ENCODE results near the gene ATG7.

Gene ATG7

DNA sequence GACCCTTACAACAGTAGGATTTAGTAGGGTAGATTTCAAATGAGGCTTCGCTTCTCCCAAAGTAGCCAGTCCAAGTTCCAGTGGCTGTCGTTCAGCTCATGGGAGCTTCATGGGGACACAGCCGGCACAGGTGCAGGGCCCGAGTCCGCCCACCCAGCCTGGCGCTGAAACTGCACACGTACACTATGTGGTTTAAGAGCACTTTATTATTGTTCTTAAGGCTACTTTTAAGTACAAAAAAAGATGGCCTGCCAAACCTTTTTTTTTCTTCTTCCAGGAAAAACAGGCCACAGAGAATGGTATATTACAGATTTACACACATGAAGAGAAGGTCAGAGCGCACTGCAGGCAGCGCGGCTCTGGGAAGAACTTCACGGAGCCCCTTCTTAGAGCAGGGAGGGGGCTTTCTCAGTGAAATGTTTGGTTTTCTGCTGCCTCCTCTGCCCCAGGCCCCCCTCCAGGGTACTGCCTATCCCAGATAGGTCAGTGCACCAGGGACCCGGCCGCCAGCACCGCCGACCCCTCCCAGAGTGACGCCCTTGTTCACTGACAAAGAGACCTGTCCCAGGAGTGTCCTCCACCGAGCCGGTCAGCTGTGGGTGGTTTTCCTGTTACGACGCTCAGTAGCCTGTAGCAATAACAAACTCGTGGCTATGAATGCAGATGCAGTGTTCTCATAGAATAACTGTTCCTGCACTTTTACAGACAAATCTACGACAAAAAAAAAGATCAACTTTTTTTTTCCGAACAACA lies 283.9 kb downstream of the ATG7 start:
- no peak for DNase-seq (ENCODE audit: low read depth)

DNA sequence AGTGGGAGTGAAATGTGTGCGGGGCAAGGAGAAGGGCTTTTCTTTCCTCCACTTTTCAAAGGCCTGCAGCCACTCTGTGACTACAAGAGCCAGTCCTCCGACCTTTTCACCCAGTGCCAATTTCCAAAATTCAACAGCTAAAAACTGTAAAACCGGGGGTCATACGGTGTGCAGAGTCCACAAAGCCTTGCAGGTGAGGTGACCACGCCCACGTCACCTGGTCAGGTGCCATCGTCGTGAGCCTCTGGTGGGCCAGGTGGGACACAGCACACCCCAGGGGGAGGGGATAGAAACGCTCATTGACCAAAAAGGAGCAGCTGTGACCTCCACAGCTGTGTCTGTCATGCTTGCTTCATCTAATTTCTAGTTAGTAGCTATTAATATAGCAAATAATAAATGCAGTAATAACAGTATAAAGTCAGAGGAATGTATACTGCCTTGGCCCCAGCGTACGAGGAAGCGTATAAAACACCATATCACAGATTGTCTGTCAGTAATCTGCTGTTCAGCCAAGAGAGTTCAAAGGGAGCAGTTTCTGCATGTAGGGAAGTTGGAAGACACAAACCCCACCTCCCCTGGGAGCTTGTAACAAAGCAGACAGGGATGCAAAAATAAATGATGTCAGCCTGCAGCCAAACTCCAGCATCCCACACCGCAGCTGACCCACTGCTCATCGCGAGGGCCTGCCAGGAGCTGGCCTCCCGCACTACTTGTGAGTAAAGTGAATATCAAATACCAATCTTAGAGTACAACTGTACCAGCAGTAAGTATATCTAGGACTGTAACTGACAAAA lies 284.9 kb downstream of the ATG7 start:
- DNase-seq (ENCODE audit: low read depth): no peak

DNA sequence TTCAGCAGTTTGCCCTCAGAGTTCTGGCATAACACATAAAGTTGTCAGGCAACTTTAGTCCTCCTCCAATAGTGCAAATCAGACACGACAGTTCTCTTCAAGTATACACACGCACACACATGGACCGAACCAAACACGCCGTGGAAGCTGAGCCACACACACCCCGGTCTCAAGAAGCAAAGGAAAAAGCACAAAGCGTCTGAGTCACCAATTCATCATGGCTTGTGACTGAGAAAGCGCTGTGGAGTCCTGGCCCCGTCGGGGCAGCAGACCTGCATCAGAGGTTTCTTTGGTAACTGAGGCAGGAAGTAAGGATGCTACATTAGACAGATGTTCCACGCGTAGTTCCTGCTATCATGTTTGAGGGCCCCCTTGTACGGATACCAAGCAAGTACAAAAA lies 285.8 kb downstream of the ATG7 start:
- no peak for DNase-seq (ENCODE audit: low read depth)

DNA sequence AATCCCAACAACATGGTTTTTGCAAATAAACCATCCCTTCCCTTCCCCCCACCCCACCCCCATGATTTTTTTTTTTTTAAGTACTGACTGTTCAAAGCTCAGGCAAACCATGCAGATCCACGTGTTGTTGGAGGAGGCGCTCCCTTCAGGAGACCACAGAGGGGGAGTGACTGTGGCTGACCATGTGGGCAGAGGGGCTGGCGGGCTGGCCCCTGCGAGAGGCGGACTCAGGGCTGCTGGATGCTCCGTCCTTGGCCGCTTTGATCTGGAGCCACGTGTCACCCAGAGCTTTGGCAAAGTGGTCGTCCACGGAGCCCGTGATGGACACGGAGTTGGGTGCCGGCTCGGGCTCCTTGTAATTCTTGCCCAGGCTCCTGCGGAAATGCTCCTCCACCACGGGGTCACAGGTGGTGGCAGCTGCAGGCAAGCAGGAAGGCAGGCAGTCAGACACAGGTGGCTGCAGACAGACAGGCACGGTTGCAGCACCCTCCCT lies 286.3 kb downstream of the ATG7 start:
- DNase-seq (ENCODE audit: low read depth): no peak

DNA sequence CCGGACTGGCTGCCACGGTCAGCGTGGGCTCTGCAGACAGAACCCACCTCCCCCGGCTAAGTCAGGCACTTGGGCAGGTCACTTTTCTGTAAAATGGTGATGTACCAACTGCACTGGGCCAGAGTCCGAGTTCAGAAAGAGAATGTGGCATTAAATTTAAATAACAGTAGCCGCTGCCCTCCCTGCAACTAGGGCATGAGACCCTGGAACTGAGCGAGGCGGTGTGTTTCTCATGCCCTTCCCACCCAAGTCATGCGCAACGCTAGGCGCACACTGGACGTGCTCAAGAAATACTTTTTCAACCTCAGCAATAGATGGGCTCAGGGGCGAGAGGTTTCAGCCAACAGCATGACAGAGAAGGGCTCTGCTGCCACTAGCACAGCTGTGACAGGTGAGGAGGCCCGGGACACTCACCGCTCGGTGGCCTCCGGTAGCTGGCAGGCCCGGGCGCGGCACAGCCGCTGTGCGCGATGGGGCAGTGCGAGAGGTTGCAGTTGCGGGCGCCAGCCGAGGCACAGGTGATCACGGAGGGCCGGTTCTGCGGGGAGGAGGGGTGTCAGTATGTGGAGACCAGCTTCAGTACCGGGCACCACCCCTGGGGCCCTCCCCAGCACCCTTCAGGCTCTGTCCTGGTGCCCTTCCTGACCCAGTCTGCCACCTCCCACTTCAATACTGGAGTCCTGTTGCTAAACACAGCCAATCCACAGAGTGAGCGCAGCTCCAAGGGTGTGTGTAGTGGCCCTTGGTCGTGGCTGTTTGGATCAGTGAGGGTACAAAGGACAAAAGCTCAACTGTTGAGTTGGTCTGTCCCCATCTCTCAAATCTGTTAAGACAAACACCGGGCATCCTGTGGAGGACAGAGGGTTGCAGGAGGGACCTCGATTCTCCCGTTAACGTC lies 287.0 kb downstream of the ATG7 start:
- no peak for DNase-seq (ENCODE audit: low read depth)

DNA sequence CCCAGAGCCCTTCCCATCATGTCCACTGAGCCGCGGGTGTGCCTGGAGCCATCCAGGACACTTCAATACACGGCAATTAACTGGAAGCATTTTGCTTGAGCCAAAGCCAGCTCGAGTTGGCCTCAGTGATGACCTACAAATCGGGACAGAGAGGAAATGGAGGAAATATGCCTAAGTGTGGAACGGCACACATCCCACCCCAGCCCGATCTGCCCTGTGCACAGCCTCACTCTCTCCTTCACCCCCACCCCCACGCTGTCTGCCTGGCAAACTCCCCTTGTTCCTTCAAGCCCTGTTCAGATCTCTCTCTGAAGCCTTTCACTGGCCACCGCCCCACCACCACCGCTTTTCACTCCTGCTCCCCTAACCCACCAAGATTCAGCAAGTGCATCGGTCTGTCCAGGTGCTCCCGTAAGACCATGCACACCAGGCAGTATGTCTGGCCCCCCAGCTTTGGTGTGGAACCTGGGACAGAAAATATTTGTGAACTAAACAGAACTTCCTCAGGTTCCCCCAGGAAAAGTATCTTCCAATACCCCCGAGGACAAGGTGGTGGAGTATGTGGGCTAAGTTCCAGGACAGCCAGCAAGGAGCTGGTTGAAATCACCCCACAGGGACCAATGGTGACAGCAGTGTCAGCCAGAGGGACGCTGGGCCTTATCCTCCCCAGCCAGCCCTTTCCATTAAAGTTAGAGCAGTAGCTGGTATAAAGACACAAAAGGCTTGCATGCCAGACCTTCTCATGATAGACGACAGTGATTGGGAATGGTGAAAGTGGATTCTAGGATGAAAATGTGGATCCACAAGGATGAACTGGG lies 287.8 kb downstream of the ATG7 start:
- DNase-seq (ENCODE audit: low read depth): no peak

DNA sequence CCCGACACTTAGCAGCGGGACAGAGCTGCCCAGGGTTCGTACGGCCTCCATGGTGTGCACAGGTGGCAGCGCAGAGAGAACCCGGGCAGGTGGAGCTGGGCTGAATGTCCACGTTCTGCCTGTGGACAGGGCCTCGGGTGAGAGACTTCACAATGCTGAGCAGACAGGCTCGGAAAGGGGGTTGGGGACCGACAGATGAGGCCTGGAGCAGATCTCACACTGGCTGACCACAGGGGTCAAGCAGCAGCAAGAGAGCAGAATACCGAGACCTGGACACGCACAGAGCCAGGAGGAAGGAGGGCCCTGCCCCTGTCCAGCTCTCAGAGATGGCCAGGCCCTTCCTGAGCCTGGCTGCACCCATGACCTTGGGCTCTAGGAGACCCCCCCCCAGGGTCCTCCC lies 288.5 kb downstream of the ATG7 start:
- DNase-seq (ENCODE audit: low read depth): no peak

DNA sequence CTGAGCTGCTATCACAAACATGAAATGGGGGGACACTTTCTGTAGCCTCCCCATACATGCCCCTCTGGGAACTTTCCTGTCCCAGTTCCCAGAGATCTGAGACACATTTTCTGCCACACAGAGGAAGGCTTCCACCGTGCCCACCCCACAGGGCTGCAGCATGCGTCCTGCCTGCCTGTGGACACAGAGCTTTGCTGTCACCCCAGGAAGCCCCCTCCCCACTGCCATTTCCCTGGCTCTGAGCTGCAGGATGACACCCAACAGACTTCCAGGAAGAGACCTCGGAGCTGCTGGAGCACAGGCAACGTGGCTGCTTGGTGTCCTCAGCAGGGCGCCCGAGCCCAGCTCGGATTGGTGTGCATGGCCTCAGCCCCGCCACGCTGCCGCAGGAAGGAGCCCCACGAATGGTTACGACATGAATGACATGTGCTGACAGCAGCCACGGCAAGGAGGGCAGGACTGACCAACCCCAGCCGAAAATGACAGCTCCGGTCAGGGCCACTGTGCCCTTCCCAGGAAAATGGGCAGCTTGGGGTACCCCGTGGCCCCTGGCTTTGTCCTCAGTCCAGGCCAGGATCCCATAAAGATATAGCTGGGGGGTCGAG lies 290.2 kb downstream of the ATG7 start:
- DNase-seq (ENCODE audit: low read depth): no peak

DNA sequence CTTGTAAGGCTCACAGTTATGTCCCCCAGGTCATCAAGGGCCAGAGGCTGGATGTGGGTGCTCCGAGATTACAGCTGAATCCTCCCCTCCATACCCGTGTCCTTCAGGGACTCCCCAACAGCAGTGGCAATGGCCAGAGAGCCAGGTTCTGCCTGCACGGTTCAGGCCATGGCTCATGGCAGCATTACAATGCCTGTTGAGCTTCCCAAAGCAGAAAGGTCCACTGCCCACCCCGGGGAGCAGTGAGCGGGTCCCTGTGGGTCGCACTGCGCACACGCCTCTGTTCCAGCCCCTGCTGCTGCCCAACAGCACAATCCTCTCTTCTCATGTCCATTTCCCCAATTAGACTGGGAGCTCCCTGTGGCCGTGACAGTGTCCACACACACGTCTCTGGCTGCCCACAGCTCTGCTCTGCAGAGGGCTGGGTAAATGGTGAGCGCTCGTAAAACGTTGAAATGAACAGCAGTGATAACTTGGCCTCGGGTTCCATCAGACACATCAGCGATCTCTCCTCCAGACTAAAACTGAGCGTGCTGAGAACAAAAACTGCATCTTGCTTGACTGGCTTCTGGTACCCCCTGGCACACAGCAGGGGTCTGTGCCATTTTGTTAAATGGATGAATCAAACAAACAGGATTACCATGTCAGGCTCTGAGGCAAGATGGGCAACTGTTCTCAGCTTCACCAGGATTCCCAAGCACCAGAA lies 291.1 kb downstream of the ATG7 start:
- DNase-seq (ENCODE audit: low read depth): no peak

DNA sequence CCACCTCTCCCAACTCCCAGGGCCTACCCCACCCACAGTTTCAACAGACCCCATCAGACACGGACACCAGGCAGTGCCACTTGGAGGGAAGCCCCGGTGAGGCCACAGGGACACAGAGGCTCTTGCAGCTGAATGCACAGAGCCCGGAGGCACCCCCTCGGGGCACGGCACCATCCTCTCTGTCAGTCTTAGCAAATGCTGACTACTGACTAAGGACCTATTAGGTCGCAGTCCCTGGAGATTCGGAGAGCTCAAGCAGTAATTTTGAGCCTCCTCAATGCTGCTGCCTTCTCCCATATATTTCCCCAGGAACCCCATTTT lies 291.6 kb downstream of the ATG7 start:
- DNase-seq (ENCODE audit: low read depth): no peak

DNA sequence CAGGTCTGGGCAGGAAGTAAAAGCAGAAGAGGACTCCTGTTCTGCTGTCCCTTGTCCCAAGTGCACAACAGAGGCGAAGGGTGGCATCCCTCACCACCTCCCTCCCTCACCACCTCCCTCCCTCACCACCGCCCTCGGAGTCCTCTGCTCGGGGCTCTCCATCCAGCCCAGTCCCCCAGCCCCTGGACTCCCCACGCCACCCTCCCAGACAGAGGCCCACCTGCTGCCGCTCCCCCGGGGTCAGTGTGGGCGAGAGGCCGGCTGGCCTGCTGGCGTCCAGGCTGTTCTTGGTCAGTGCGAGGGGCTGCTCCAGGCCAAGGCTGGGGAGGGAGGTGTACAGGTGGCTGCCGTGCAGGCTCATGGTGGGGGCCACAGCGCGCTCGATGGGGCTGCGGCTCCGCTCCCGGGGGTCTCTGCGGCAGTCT lies 292.4 kb downstream of the ATG7 start:
- DNase-seq (ENCODE audit: low read depth): no peak

DNA sequence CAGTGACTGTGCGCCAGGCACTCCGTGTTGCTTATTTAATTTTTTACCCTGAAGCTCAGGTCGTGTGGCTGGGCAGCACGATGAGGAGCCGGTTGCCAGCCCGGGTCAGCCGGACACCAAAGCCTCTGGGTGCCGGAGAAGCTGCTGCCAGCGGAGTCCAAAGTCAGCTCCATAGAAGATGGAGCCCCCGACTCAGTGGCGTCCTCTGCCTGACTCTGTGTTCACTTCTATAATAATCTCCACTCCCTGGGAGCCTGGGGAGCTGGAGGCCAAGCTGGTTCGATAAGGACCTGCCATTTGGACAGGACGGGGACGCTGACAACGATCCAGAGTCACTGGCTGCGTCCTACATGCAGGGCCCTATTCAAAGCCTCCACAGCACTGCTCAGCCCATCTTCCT lies 292.9 kb downstream of the ATG7 start:
- DNase-seq (ENCODE audit: low read depth): no peak

DNA sequence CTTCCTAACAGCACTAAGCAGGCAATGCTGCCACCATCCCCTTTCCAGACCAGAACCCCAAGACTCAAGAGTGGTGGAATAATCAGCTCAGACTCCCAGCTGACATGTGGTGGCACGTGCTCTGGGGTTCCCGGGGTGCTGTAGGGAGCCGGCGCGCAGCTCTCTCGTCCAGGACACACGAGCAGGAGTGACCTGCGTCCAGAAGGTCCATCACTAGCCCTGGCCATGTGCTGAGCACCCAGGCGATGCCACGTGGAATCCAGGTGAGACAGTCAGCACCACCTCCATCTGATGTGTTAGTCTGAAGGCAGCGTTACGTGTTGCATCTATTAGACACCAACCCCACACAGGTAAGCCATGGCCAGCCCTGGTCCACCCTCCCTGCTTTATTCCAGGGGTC lies 293.3 kb downstream of the ATG7 start:
- DNase-seq (ENCODE audit: low read depth): no peak

DNA sequence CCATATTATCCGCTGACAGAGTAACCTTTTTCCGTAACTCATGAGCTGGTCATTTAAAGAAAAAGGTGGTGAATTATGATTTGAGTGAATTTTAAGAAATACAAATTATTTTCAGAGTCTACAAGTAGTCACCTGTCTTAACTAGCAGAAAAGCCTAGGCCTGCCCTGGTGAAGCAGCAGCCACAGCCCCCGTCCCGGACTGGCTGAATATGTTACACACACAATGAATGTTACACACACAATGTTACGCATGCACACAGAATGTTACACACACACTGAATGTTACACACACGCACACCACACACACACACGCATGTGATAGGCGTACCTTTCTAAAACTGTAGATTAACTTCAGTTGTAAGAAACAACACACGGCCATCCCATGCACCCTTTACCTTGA lies 293.7 kb downstream of the ATG7 start:
- no peak for DNase-seq (ENCODE audit: low read depth)

DNA sequence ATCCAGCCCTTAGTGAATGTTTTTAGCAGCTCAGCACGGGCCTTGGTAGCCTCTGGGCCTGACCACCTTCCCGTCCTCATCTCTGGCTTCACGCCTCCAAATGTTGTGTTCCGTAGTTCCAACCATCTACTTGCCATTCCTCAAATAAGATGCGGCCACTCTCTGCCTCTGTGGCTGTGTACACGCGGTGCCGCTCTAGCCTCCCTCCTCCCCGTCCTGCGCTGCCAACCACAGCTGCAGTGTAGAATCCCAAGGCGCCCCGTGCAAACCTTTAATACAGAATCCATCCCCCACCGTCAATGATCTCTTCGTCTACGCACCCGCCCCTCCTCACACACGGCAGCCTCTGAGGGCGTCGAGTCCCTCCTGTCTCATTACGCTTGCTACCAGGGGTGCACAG lies 294.3 kb downstream of the ATG7 start:
- no peak for DNase-seq (ENCODE audit: low read depth)

DNA sequence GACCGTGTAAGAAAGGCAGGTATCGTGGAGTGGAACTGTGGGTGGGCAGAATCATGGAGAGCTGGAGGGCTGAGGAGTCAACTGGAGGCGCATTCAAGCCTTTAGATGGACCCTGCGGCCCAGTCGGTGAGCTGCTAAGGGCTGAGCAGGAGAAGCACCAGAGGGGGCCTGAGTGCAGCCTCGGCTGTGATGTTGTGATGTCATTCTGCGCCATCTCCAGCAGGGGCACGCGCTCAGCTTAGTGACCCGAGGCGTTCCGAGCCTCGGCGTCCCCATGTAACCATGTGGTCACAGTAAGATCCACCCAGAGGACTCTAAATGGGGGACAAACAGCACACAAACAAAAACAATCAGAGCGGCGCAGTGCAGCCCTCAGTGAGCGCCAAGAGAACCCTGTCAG lies 294.7 kb downstream of the ATG7 start:
- no peak for DNase-seq (ENCODE audit: low read depth)

DNA sequence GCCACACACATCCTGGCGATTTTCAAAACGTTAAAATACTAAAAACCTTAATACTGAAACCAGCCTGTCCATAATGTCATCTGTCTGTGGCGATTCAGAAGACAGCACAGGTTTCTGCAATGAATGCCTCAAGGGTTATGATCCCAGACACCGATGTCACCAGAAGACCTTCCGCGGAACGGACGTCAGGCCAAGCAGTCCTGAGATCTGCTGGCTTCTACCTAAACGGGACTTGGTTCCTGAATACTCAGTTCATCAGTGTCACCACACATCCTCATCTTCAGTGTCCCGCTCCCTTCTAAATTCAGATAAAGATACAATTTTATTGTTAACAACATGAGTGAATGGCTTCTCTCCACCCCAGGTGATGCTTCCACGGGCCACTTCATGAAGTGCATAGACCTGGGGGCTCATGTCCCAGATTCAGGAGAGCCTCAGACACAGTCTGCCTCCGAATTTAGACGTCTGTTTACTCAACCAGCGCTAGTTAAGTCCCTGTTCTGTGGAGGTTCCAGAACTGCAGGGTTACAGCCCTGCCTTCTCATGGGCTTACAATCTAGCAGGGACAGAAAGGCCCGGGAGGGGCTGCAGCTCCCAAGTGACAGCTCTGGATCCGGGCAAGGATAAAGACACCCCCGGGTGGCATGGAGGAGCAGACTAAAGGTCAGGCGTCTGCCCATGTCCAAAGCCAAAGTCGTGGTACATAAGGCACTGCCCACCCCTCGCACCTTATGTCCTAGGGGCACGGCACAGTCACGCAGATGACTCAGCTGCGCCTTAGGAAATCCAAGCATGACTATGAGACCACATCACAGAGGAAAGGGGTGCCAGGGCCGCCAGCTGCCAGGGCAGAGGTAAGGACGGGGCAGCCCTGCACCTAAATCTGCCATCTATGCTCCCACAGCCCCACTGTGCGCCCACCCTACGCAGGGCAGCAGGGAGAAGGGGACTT lies 295.6 kb downstream of the ATG7 start:
- DNase-seq (ENCODE audit: low read depth): no peak

DNA sequence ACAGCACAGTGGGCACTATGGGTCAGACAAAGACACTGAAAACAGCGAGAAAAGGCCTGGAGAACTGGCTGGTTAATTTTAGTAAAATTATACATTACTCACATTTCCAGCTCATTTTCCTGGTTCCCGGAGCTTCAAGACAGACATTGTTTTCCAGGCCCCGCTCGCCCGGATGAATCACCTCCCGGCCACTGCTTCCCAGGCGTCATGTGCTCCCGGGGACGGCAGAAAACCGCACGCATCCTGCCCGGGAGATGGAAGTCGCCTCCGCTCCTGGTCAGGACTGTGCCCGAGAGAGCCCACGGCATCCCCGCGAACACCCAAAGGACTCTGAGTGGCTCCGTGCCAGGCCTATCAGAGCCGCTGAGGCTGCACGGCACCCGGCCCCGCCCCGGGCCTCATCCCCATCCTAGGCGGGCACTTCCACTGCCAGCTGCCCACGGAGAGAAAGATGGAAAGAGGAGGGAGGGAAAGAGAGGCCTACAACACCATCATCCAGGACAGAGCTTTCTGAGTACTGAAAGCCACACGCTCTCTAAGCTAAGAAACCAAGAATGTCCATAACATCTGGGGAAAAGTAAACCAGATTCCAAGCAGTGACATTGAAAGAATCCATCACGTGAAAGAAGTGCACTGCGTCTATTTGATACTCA lies 296.4 kb downstream of the ATG7 start:
- no peak for DNase-seq (ENCODE audit: low read depth)

DNA sequence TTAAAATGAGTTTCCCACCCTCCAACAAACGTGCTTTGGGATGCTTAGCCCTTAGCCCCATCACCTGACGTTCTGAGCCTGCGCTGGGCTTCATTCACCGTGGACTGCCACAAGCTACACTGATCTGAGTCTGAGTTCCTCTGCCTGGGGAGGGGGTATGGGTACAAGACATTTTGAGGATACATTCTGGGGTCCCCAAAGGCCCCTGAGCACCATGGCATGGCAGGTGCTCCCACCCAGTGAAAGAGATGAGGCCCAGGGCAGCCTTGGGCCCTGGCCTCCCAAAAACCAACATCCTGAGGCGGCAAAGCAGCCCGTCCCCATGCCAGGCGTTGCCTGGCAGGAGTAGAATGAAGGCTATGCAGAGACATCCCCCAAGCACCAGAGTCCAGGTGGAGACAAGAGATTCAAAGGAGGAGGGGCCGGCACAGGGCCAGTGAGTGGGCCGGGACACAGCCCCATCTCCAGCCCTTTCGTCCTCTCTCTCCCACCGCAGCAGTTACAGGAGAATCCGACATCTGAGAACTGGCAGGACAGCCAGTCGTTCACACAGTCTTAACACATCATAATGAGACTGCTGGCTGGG lies 297.1 kb downstream of the ATG7 start:
- no peak for DNase-seq (ENCODE audit: low read depth)
